ENCODE results near the gene ZNF784.
"Not testable (repeated sequence)": the region's sequence is repeated elsewhere in the genome, so short reads cannot be mapped to it uniquely, and the experiment has no call there.

ZNF784 gene

DNA sequence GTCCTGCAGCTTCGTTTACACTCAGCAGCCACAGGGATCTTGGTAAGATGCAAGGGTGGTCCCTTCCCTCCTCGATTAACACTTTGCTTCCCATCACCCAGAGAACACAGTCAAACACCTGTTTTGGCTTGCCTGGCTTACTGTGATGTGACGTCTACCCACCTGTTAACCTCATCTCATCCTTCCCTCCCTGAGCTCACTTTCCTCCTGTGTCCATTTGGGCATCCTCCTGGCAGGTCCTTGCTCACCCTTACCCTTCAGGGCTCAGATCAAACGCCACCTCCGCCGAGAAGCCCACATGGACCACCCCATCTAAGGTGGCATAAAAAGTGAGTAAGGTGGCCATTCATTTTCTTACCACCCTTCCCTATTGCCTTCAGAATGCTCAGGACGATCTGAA is 34.3 kb downstream of the ZNF784 start:
- DNase-seq (ENCODE audit: insufficient read length, low spot score) (no peak), FAIRE-seq (peak; percentile 44)

- FAIRE-seq (no peak), DNase-seq (ENCODE audit: insufficient read length, low spot score) (no peak)
Observed at GRCh38 chr19:55588738-55589137, 35.6 kb downstream of the ZNF784 start.

GRCh38 chr19:55586976-55587668 is 37.2 kb downstream of the ZNF784 start:
- DNase-seq (ENCODE audit: insufficient read length, low spot score) = peak; percentile 89
- peak; percentile 85 for FAIRE-seq

GRCh38 chr19:55585658-55586339 is 38.6 kb downstream of the ZNF784 start:
- FAIRE-seq = peak; percentile 38
- DNase-seq (ENCODE audit: insufficient read length, low spot score) = peak; percentile 83

- FAIRE-seq (no peak), DNase-seq (ENCODE audit: insufficient read length, low spot score) (no peak)
Observed at GRCh38 chr19:55584871-55585270, 39.5 kb downstream of the ZNF784 start.

- not testable (repeated sequence) for FAIRE-seq
Observed at GRCh38 chr19:55583897-55584296, 40.5 kb downstream of the ZNF784 start.

GRCh38 chr19:55582284-55582683 is 42.1 kb downstream of the ZNF784 start:
- not testable (repeated sequence) for DNase-seq (ENCODE audit: insufficient read length, low spot score); FAIRE-seq

More at GRCh38 chr19:55583897-55584296, 40.5 kb downstream of the ZNF784 start:
- not testable (repeated sequence) for DNase-seq (ENCODE audit: insufficient read length, low spot score)

DNA sequence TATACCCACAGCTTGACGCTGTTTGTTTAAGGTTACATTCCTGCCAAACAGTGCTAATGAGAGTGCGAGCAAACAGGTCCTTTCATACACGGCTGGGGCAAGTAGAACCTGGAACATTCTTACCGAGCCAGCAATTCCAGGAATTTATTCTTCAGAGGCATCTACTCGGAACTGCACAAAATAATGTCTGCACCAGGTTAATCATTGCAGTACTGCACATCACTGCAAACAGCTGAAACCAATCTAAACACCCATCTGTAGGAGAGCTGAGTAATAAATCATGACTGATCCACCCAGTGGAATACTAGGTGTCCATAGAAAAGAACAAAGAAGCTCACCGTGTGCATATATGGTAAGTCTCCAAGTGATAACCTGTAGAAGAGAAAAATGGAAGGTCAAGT is 42.5 kb downstream of the ZNF784 start:
- no peak for FAIRE-seq
- DNase-seq (ENCODE audit: insufficient read length, low spot score) = no peak

GRCh38 chr19:55581145-55581822 is 43.1 kb downstream of the ZNF784 start:
- FAIRE-seq (no peak), DNase-seq (ENCODE audit: insufficient read length, low spot score) (no peak)

DNA sequence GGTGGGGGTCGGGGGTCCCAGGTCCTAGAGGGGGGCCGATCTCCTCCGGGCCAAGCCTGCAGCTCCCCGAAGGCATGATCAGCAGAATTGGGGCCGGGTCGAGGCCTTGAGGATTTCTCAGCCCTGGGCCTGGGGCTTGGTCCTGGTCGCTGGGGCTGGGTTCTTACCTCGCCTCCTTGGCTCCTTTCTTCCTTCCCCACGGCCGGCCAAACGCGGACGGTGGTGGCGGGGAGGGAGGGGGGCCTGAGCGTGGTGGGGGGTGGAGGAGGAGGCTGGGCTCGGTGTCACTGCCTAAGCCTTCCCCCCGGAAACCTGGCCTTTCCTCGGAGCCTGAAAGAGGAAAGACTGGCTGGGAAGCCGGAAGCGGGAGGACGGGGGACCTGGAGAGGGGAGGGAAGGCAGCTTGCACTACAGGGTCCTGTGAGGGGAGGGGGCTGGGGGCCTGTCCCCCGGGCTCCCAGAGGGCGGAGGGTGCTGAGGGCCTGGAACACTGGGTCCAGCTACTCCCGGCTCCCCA is 43.7 kb downstream of the ZNF784 start, which contains the start of gene ZNF579:
TSS of gene ZNF579 (minus strand) at position 221 of the 517 bp plus-strand sequence. CDS start 1,209 bp downstream, outside the sequence.
- FAIRE-seq = peak; percentile 26

GRCh38 chr19:55579766-55580621 is 44.4 kb downstream of the ZNF784 start:
- no peak for FAIRE-seq
- DNase-seq (ENCODE audit: insufficient read length, low spot score) = peak; percentile 20

More for the DNA sequence above, 43.7 kb downstream of the ZNF784 start, which contains the start of gene ZNF579:
- DNase-seq (ENCODE audit: insufficient read length, low spot score) = peak; percentile 81

DNA sequence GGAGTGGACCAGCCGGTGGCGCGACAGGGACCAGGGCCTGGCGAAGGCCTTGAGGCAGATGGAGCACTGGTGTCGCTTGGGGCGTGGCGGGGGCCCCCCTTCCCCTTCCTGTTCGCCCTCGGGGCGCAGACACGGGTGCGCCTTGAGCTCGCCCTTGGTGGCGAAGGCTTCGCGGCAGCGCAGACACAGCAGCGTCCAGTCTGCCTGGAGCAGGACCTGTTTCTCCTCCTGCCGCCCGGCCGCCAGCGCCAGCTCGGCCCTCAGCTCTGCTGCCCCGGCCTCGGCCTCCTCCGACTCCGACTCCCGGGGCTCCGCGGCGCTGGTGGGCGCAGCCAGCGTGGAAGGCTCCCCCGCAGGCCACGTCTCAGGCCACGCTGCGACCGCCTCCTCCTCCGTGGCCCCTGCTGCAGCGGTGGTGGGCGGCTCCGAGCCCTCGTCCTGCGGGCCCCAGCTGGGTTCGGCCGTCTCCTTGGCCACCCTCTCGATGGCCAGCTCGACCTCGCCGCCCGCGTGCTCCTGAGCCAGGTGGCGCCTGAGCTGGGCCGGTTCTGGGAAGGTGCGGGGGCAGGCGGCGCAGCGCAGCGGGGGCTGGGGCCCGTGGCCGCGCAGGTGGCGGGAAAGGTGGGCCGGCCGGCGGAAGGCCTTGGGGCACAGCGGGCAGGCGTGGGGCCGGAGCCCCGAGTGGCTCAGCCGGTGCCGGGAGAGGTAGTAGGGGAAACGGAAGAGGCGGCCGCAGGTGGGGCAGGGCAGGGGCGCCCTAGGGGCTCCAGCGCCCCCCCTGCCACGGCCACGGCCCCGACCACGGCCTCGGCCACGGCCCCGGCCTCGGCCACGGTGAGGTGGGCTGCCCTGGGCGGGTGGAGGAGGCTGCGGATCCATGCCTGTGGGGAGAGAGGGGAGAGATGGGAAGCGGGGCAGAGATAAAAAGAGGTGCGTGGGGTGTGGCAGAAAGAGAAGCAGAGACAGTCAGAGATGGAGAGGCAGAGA is 45.3 kb downstream of the ZNF784 start:
- FAIRE-seq = no peak

DNA sequence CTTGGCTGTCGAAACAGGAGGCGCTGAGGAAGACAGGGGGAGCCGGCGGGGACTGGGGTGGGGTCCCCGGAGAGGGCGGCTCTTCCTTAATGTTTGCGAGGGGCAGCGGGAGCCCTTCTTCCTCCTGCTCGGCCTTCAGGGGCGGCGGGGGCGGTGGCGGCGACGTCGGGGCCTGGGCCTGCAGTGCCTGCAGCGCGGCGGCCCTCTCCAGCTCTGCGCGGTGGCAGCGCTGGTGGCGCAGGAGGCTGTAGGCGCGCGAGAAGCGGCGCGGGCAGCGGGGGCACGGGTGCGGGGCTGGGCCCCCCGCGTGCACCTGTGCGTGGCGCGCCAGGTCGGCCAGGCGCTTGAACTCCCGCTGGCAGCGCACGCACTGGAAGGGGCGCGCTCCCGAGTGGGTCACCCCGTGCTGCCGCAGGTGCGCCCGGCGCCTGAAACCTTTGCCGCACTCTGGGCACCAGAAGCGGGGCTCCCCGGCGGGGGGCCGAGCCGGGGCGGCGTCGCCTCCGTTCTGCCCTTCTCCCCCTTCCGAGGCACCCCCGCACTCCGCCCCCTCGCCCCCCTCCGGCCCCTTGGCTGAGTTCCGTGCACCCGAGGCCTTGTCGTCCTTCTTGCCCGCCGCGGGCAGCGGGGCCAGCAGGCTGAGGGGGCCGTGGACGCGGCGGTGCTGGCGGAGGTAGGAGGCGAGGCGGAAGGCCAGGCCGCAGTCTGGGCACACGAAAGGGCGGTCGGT is 46.2 kb downstream of the ZNF784 start:
- DNase-seq (ENCODE audit: insufficient read length, low spot score) (no peak), FAIRE-seq (no peak)

More for the DNA sequence above, 45.3 kb downstream of the ZNF784 start:
- DNase-seq (ENCODE audit: insufficient read length, low spot score) = no peak

- FAIRE-seq = no peak
Observed at GRCh38 chr19:55576746-55577145, 47.6 kb downstream of the ZNF784 start.

GRCh38 chr19:55573929-55574328 is 50.4 kb downstream of the ZNF784 start:
- not testable (repeated sequence) for DNase-seq (ENCODE audit: insufficient read length, low spot score); FAIRE-seq

More at GRCh38 chr19:55576746-55577145, 47.6 kb downstream of the ZNF784 start:
- DNase-seq (ENCODE audit: insufficient read length, low spot score) = no peak
